K562 (cell line): ENCODE data around the gene DNAAF1. TPM values are rescaled to one million over a fixed set of nuclear protein-coding genes. Genes with fewer than 3 reads are reported as not detected.

ENCODE experiments used
- ATAC-seq: fragments of 200-7000 bp; cut with Tn5 transposase; 3 replicates; pipeline ENCODE4 v1.9.1; 2020; ENCODE audit warnings: moderate library complexity
- BruUV-seq: library from RNA; stranded (reverse); fragments of 400-500 nt; replicated peaks from 2 replicates; lab custom pipeline; 2021; lab: Mats Ljungman, UMichigan
- CTCF ChIA-PET: fragments of 300-600 bp; formaldehyde crosslinking; extraction: SDS; loops from one replicate; lab custom pipeline; 2021; ENCODE audit warnings: low intra/inter-chr PET ratio; lab: Yijun Ruan, JAX
- POLR2A ChIA-PET: fragments of 300-600, 350-650 bp; sonication (Branson Sonifier 250); formaldehyde crosslinking; extraction: SDS; loops from one replicate; lab custom pipeline; 2021; ENCODE audit warnings: antibody characterized with exemption, inconsistent platforms; lab: Yijun Ruan, JAX
- DNase-seq, 4 experiments: peaks; one replicate each; pipeline versions ENCODE4 v3.0.0 to v3.0.0-alpha.2; 2011 to 2018; ENCODE audit warnings: low spot score in 3 of 4, mixed read lengths in 3 of 4; ENCODE audit errors: extremely low read depth in 1 of 4
- FAIRE-seq: peaks from 2 replicates; lab custom pipeline; 2011; peaks lifted over from hg19 to GRCh38; lab: Jason Lieb, UNC
- H2AFZ ChIP-seq: 2 replicates; pipeline ENCODE4 v1.6.0; 2011; ENCODE audit warnings: low read depth, low read length, control low read depth, inconsistent platforms
- H3K27ac ChIP-seq: fragments of 200-600 bp; 3 replicates; pipeline ENCODE4 v1.8.0; 2011; ENCODE audit warnings: low read depth, mild to moderate bottlenecking, control low read depth, inconsistent platforms, low read length, moderate library complexity, mixed read lengths; ENCODE audit errors: extremely low read depth
- H3K27me3 ChIP-seq, 2 experiments: fragments of 300-600 bp in 1 of 2; 2 replicates in 1 of 2; 3 replicates in 1 of 2; pipeline versions ENCODE4 v1.6.0 to v1.8.0; 2011; ENCODE audit warnings: inconsistent platforms in 2 of 2, low read length in 2 of 2, mild to moderate bottlenecking in 1 of 2, mixed read lengths in 1 of 2, moderate library complexity in 1 of 2; ENCODE audit not compliant: control insufficient read depth in 2 of 2, insufficient read depth in 2 of 2
- H3K36me3 ChIP-seq: fragments of 300-600 bp; 3 replicates; pipeline ENCODE4 v1.8.0; 2011; ENCODE audit warnings: mild to moderate bottlenecking, low read length, inconsistent platforms; ENCODE audit not compliant: control insufficient read depth, insufficient read depth
- H3K4me1 ChIP-seq, 2 experiments: fragments of 200-600 bp in 1 of 2; replicated peaks in 1 of 2; 2 replicates in 1 of 2; 3 replicates in 1 of 2; pipeline versions ENCODE4 v1.5.1 to v1.8.0; 2011; ENCODE audit warnings: inconsistent platforms in 2 of 2, low read length in 2 of 2, mild to moderate bottlenecking in 1 of 2, mixed read lengths in 1 of 2, moderate library complexity in 1 of 2; ENCODE audit not compliant: control insufficient read depth in 2 of 2, insufficient read depth in 2 of 2
- H3K4me2 ChIP-seq: 2 replicates; pipeline ENCODE4 v1.6.1; 2011; ENCODE audit warnings: low read length, control low read depth, inconsistent platforms, mixed read lengths; ENCODE audit not compliant: insufficient read depth
- H3K4me3 ChIP-seq: fragments of 200-600 bp; sonication (generic), shearing (Covaris generic); 2 replicates; pipeline ENCODE4 v1.5.1; 2016; ENCODE audit warnings: control low read depth, inconsistent platforms
- H3K79me2 ChIP-seq: fragments of 200-600 bp; 3 replicates; pipeline ENCODE4 v1.8.0; 2011; ENCODE audit warnings: low read length, inconsistent platforms; ENCODE audit not compliant: control insufficient read depth, insufficient read depth
- H3K9ac ChIP-seq, 2 experiments: 2 replicates each; pipeline versions ENCODE4 v1.6.0 to v1.6.1; 2011; ENCODE audit warnings: low read depth in 2 of 2, low read length in 2 of 2, control low read depth in 1 of 2, inconsistent platforms in 1 of 2, mild to moderate bottlenecking in 1 of 2, mixed read lengths in 1 of 2; ENCODE audit not compliant: insufficient read depth in 1 of 2
- H3K9me1 ChIP-seq: one replicate; pipeline ENCODE4 v1.6.0; 2011; ENCODE audit warnings: inconsistent platforms, mild to moderate bottlenecking, low read length, moderate library complexity; ENCODE audit not compliant: control insufficient read depth, insufficient read depth
- H3K9me3 ChIP-seq: replicated peaks from 2 replicates; pipeline ENCODE4 v1.5.1; 2011; ENCODE audit warnings: low read depth, low read length, inconsistent platforms; ENCODE audit not compliant: control insufficient read depth, insufficient read depth
- H4K20me1 ChIP-seq: replicated peaks from 2 replicates; pipeline ENCODE4 v1.6.1; 2011; ENCODE audit warnings: low read length, inconsistent platforms, mixed read lengths; ENCODE audit not compliant: control insufficient read depth, insufficient read depth
- CEBPB ChIP-seq: fragments of 450-650 bp; IDR thresholded peaks from 2 replicates; pipeline ENCODE4 v1.6.1; 2016; ENCODE audit warnings: missing genetic modification characterization, missing compliant biosample characterization
- CHD1 ChIP-seq: fragments of 200-600 bp; sonication (generic); IDR thresholded peaks from one replicate; pipeline ENCODE4 v1.6.1; 2012; ENCODE audit warnings: mild to moderate bottlenecking, moderate library complexity, low read length, inconsistent platforms
- E2F5 ChIP-seq: sonication (generic); formaldehyde crosslinking; IDR thresholded peaks from 2 replicates; pipeline ENCODE4 v1.8.0; 2022; ENCODE audit warnings: mild to moderate bottlenecking, missing genetic modification reagents
- GABPB1 ChIP-seq: sonication (generic); formaldehyde crosslinking; IDR thresholded peaks from 2 replicates; pipeline ENCODE4 v1.8.0; 2022; ENCODE audit warnings: mild to moderate bottlenecking, missing genetic modification reagents
- HBP1 ChIP-seq: fragments of 450-650 bp; formaldehyde crosslinking; IDR thresholded peaks from 2 replicates; pipeline ENCODE4 v1.4.0; 2022; ENCODE audit warnings: missing genetic modification characterization
- RAD21 ChIP-seq, 2 experiments: fragments of 250-450 bp in 1 of 2; fragments of 450-650 bp in 1 of 2; sonication (Bioruptor Pico) in 1 of 2; formaldehyde crosslinking in 1 of 2; IDR thresholded peaks in 1 of 2; conservative IDR thresholded peaks in 1 of 2; 2 replicates each; pipeline versions ENCODE4 v1.4.0 to v1.8.0; 2020 to 2022; ENCODE audit warnings: mild to moderate bottlenecking in 2 of 2, moderate library complexity in 1 of 2
- TRIM28 ChIP-seq: fragments of 450-650 bp; IDR thresholded peaks from 2 replicates; pipeline ENCODE4 v1.6.1; 2017
- ZNF507 ChIP-seq: conservative IDR thresholded peaks from 2 replicates; pipeline ENCODE4 v1.6.1; 2017; ENCODE audit warnings: missing genetic modification characterization, missing compliant biosample characterization
- WGBS: fragments of 100-300 bp; shearing (Covaris generic); methylation state at CpG from one replicate; pipeline ENCODE4 v1.1.6; 2016; ENCODE audit warnings: low coverage, mixed read lengths; ENCODE audit not compliant: insufficient coverage; ENCODE audit errors: missing lambda C conversion rate; 5-methylcytosine and 5-hydroxymethylcytosine counted together
- in situ Hi-C: fragments of 300-500 bp; cut with MboI; formaldehyde crosslinking; loops from 4 replicates; pipeline ENCODE4 v1.15.0; 2018; ENCODE audit warnings: inconsistent platforms, mixed read lengths
- intact Hi-C: fragments of 100-400 bp; cut with micrococcal nuclease; formaldehyde crosslinking; loops from 2 replicates; pipeline ENCODE4 v1.14.2; 2022
- polyA plus RNA-seq, 8 experiments: library from polyadenylated mRNA; depleted of rRNA in 4 of 8; stranded (reverse) in 5 of 8; unstranded in 3 of 8; fragments of >200 nt; fragmentation: Nextera tagmentation in 2 of 8; fragmentation: Illumina TruSeq in 1 of 8; extraction: Ambion mirVana in 2 of 8; extraction: Trizol in 1 of 8; gene quantifications; 2 replicates each; pipeline versions ENCODE4 v1.2.1 to v1.2.3, GENCODE V29; 2011 to 2014; ENCODE audit warnings: inconsistent platforms in 1 of 8, missing spikeins in 1 of 8
- total RNA-seq, 7 experiments: library from RNA; depleted of rRNA in 6 of 7; stranded (reverse); fragments of >200 nt in 6 of 7; fragmentation: Illumina TruSeq in 2 of 7; extraction: Trizol in 2 of 7; gene quantifications; 2 replicates each; pipeline versions ENCODE4 v1.2.1 to v1.2.3, GENCODE V29; 2011 to 2021; ENCODE audit warnings: low replicate concordance in 1 of 7

Gene DNAAF1
- total and polyA plus RNA-seq, 9 of the 15 experiments (the other 6 are each of a cell fraction or from before 2014, with no cell fraction given): 0.01 TPM; not detected in 8

- H3K4me2 ChIP-seq: no peak overlapping the region
- H2AFZ ChIP-seq: no peak overlapping the region
- no peak for TF ChIP-seq ZNF507 (tag)
- TF ChIP-seq CHD1: no peak
- TF ChIP-seq CEBPB: no peak
- TF ChIP-seq TRIM28: no peak
- TF ChIP-seq HBP1 (CRISPR knock-in tag): no peak
- no peak for TF ChIP-seq GABPB1
- no peak for TF ChIP-seq E2F5 (CRISPR knock-in tag)
- no peak for TF ChIP-seq RAD21 (CRISPR knock-in tag; conservative IDR thresholded peaks at IDR 0.05 in 1 of 2, IDR thresholded peaks at IDR 0.05 in 1 of 2)
- ChIA-PET POLR2A (interaction anchor here (0.8 to 3.6 kb wide), 4 partner anchors 11 to 12 kb away, joined by 3 to 32 read pairs (median 6); partner anchors contain the start of gene MBTPS1), CTCF (no interaction called here)
- H3K9me3 ChIP-seq: no peaks in the 10 kb centered on the region
- no peak for ATAC-seq
- intact Hi-C loops (no loop called here), in situ Hi-C loops (no loop called here)
- no peak overlapping the region for H3K4me3 ChIP-seq
- peaks cover 56% of the 10 kb centered on the region for H3K79me2 ChIP-seq
- no peak overlapping the region for H3K27ac ChIP-seq
- no peak overlapping the region for H3K9ac ChIP-seq
- H3K27me3 ChIP-seq: no peaks in the 10 kb centered on the region
- no peak for DNase-seq
- WGBS: 87% methylated on average over 3 of the region's 3 CpGs
- no peaks in the 10 kb centered on the region for H3K9me1 ChIP-seq
- BruUV-seq: no TSS peak
- peaks cover 28% of the 10 kb centered on the region; the same call in 2 of the 3 replicates for H3K36me3 ChIP-seq
- no peaks in the 10 kb centered on the region for H3K4me1 ChIP-seq
- FAIRE-seq: no peak
- peaks cover 12% of the 10 kb centered on the region for H4K20me1 ChIP-seq
These were observed 40.9 kb upstream of the DNAAF1 start for GRCh38 chr16:84104231-84104630.
